Measurements from ENCODE around the gene POLR2J3. TPM values are rescaled to one million over a fixed set of nuclear protein-coding genes. Genes with fewer than 3 reads are reported as not detected.
"Not testable (repeated sequence)": the region's sequence is repeated elsewhere in the genome, so short reads cannot be mapped to it uniquely, and the experiment has no call there.

POLR2J3 gene
- total RNA-seq (2014; rRNA removed; shearing (Covaris generic); ENCODE audit: low replicate concordance): 4.3 and 16.9 TPM in 2 replicates

DNA sequence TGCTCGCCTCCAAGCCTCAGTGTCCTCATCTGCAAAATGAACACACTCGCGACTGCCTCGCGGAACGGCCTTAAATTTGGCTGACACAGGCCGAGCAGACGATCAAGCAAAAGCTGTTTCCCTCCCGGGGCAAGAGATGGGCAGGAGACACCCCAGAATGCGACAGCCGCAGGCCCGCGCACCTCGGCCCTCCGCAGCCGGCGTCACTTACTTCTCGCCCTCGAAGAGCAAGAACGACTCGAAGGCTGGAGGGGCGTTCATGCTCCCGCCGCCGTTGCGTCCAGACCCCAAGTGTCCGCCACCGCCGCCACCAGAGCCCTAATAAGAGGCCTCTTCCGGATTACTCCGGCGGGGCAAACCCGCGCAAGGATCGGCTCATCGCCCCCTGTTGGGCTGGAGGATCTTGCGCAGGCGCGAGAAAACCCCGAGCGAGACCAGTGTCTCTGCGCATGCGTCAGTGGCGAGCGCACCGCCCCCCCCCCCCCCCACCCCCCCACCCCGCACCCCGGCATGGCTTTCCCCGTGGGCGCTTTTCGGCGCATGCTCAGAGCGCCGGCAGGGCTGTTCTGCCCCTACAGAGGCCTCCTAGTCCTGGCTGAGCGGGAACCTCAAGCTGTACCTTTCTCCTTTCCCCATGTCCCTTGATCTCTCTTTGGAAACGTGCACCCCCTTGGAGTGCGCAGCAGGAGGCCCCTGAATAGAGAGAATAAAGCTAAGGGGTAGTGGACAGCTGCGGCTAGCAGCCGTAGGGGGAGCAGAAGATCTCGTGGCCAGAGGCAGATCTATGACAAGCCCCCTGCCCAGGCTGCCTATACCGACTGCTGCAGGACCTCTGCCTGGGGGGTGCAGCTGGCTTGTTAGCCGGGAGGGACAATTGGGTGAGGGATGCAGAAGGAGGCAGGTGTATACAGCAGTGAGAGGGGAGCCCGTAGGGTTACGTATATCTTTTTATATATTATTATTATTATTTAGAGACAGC is at the start of gene POLR2J3:
Gene POLR2J3, minus strand, starts transcription at position 323 of the 979 bp plus-strand sequence. Its CDS starts 62 bp downstream, at position 261.
- in situ Hi-C loops (cut with HindIII; ENCODE audit: low pct_unique_long_range_greater_than_20kb, low sequenced_read_pairs): not testable (repeated sequence)
- peak; percentile 79 for DNase-seq (ENCODE audit: low read depth)

DNA sequence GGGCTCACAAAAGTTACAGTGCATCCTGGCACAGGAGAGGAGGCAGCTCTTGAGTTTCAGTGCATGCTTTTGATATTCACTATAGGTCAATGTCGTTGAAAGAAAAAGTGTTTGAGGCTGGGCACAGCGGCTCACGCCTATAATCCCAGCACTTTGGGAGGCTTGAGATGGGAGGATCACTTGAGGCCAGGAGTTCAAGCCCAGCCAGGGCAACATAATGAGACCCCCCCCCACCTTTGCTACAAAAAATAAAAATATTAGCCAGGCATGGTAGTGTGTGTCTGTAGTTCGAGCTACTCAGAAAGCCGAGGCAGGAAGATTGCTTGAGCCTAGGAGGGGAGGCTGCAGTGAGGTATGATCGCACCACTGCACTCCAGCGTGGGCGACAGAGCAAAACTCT is 45.7 kb upstream of the POLR2J3 start:
- DNase-seq (ENCODE audit: low read depth); in situ Hi-C loops (cut with HindIII; ENCODE audit: low pct_unique_long_range_greater_than_20kb, low sequenced_read_pairs): not testable (repeated sequence)

DNA sequence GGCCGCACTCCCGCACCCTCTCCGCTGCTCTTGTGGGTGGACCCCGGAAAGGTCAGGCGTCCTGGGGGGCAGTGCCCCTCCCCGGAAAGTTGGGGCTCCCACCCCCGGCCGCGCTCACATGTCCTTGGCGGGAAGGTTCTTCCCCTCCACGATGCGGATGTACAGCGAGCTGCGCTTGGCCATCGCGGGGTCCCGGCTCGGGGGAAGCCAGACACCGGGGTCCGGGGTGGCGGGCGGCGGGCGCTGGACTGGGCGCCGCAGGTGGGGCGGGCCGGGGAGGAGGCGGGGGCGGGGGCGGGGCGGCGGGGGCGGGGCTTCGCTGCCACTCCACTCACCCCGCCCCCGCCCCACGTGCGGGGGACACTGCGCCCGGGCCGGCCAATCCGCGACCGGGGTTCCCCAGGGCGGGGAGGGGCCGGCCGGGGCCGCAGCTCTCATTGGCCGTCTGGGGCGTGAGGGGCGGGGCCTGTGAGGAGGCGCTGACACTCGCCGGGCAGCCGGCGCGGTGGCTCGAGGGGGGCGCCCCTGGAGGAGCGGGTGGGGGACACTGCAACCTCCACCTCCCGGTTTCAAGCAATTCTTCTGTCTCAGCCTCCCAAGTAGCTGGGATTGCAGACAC is 44.2 kb upstream of the POLR2J3 start, which contains the start of gene RASA4:
Gene RASA4, minus strand, starts transcription at position 250 of the 619 bp plus-strand sequence. Its CDS starts 67 bp downstream, at position 183.
- in situ Hi-C loops (cut with HindIII; ENCODE audit: low pct_unique_long_range_greater_than_20kb, low sequenced_read_pairs); DNase-seq (ENCODE audit: low read depth): not testable (repeated sequence)

DNA sequence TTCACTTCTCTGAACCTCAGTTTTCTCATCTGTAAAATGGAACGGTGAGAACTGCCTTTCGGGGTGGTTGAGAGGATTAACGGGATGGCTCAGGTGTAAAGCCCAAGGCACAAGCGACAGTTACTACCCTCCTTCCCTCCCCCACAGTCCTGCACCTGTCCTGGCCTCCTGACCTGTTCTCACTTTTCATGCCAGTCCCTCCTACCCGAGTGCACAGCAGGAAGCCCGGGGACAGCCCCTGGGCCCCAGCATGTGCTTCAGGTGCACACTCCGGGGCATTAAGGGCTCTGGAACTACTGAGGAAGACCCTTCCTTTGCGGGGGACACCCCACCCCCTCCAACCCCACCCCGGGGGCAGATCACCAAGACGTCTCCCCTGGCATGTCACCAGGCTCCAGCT is 43.5 kb upstream of the POLR2J3 start:
- in situ Hi-C loops (cut with HindIII; ENCODE audit: low pct_unique_long_range_greater_than_20kb, low sequenced_read_pairs); DNase-seq (ENCODE audit: low read depth): not testable (repeated sequence)

DNA sequence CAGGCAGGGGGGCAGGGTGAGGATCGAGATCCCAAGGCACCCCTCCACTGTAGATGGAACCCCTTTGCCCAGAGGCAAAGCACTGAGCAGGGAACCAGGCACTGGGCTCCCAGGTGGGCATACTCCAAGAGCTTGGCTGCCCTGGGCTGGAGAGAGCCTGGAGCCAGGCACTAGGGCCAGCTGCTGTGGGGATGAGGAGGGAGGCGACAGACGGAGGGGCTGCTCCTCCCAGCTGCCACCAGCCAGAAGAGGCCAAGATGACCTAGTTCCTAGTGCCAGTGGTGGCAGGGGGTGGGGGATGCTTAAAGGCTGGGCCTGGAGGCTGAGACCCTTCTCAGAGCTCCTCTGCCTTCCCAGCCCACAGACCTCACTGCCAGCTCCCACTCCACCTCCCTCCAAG is 42.5 kb upstream of the POLR2J3 start:
- in situ Hi-C loops (cut with HindIII; ENCODE audit: low pct_unique_long_range_greater_than_20kb, low sequenced_read_pairs); DNase-seq (ENCODE audit: low read depth): not testable (repeated sequence)

DNA sequence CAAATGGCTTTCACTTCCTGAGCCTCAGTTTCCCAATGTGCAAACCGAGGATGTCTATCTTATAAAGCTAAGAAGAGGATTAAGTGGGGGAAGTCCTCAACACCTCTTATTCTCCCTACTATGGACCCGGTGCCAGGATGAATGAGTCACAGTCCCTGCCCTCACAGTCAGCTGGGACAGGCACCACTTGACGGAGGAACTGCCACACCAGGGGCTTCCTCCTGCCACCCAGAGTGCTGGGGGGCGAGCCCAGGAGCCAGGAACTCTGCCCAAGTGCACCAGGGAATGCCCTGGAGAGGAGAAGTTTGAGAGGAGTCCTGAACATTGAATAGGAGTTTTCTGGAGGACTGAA is 41.9 kb upstream of the POLR2J3 start:
- in situ Hi-C loops (cut with HindIII; ENCODE audit: low pct_unique_long_range_greater_than_20kb, low sequenced_read_pairs); DNase-seq (ENCODE audit: low read depth): not testable (repeated sequence)

DNA sequence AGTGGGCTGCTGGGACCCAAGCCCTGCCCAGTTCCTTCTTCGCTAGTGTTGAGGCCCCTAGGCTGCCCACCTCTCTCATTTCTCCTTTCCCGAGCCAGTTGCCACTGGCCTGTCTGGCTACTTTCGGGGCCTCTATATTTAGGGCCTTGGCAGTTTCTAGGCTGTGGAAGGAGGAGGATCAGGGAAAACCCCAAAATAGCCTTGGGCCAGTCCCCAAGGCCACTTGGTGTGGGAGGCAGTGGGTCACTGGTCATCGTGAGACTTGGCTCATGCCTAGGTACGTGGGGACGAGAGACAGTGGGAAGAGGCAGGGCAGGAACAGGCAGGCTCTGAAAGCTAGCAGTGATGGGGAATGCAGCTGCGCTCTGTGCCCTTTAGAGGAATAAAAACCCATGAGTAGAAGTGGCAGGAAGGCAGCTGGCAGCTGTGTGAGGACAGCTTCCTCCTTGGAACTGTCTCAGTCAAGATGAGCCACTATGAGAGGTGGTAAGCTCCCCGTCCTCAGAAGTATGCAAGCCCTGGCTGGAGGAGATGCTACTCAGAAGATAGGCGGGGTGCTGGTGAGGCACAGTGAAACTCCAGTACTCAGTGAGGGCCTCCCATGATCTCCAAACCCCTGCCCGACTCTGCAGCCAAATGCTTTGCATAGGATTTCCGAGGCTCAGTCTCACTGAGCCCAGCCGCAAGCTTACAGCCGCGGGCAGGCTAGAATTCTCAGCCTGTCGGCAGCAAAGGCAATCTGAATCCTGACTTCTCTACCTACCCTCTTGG is 41.4 kb upstream of the POLR2J3 start:
- DNase-seq (ENCODE audit: low read depth); in situ Hi-C loops (cut with HindIII; ENCODE audit: low pct_unique_long_range_greater_than_20kb, low sequenced_read_pairs): not testable (repeated sequence)

DNA sequence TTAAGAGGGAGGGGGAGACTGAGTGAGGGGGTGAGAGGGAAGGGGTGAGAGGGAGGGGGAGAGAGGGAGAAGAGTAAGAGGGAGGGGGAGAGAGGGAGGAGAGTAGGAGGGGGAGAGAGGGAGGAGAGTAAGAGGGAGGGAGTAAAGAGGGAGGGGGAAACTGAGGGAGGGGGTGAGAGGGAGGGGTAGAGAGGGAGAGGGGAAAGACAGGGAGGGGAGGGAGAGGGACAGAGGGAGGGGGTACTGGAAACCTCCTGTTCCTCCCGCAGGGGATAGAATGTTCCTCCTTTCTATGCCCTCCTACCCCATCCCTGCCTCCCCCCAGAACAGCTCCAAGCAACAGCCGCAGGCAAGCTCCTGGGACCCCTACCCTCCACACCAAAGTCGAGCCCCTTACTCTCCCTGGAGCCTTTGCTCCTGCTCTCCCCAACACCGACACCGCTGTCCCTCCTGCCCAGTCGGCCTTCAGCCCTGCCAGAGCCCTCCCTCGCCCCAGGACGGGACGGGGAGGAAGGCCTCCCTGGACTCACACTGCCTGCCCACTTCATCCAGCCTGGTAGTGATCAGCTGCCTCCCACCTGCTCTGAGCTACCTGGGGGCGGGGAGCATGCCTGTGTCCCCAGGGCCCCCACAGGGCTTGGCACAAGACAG is 39.4 kb upstream of the POLR2J3 start:
- in situ Hi-C loops (cut with HindIII; ENCODE audit: low pct_unique_long_range_greater_than_20kb, low sequenced_read_pairs): not testable (repeated sequence)
- DNase-seq (ENCODE audit: low read depth): peak; percentile 10

DNA sequence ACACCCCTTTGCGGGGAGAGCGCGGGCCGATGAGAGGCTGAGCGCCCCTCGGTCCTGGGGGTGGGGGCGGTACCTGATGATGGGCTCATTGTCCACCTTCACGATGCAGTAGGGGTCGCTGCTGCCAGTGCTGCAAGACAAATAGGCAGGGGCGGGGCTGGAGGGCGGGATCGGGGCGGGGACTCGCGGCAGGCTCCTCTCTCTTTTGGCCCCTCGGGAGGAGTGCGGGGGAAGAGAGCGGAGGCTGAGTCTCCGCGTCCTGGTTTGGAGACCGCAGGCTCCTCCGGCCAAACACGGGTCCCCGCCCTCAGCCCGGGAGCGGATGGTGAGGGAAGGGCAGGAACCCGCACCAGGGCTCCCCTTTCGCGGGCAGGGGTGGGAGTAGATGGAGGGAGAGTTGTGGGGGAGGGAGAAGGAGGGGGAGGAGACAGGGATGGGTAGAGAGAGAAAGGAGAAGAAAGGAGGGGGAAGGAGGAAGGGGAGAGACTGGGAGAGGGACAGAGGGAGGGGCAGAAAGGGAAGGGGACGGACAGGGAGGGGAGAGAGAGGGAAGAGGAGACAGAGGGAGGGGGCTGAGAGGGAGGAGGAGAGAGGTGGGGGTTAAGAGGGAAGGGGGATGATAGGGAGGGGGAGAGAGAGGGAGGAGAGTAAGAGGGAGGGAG is 38.8 kb upstream of the POLR2J3 start:
- DNase-seq (ENCODE audit: low read depth); in situ Hi-C loops (cut with HindIII; ENCODE audit: low pct_unique_long_range_greater_than_20kb, low sequenced_read_pairs): not testable (repeated sequence)

DNA sequence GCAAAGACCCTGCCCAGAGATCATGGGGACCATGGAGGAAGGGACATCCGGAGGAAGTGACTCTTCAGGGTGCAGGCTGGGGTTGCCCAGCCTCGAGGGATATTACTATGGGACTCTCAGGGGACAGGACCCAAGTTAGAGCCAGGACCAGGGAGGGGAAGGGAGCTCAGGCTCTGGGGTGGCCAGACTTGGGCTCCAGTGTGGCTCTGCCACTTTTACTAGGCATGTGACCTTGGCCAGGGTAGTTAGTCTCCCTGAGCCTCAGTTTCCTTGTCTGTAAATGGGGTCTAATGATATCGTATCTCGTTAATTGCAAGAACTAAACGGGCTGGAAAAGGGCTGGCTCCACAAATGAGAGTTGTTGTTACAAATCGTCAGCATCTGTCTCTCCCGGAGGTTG is 38.1 kb upstream of the POLR2J3 start:
- DNase-seq (ENCODE audit: low read depth); in situ Hi-C loops (cut with HindIII; ENCODE audit: low pct_unique_long_range_greater_than_20kb, low sequenced_read_pairs): not testable (repeated sequence)

DNA sequence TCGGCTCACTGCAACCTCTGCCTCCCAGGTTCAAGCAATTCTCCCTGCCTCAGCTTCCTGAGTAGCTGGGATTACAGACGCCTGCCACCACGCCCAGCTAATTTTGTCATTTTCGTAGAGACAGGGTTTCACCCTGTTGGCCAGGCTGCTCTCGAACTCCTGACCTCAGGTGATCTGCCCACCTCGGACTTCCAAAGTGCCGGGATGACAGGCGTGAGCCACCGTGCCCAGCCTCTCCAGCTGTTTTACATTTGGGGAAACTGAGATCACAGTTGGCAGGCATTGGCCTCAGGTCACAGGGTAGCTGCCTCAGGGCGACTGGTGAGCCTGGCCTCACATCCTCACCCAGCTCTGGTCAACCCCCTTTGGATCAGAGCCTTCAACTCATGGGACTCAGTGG is 37.4 kb upstream of the POLR2J3 start:
- DNase-seq (ENCODE audit: low read depth); in situ Hi-C loops (cut with HindIII; ENCODE audit: low pct_unique_long_range_greater_than_20kb, low sequenced_read_pairs): not testable (repeated sequence)

DNA sequence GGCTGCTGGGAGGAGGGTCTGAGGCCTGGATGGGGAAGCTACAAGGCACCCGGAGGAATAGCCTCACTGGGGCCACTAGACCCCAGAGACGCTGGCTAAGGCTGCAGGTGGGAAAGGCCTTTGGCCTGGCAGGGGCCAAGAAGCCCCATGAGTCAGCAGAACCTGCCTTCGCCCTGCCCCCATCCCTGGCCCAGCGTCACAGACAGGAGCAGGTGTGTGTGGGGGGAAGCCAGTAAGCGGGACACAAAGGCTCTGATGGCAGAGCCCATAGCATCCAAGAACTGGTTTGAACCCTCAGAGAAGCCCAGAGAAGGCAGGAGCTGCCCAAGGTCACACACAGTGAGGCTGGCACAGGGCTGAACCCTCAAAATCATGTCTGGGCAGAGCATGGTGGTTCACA is 34.5 kb upstream of the POLR2J3 start:
- DNase-seq (ENCODE audit: low read depth); in situ Hi-C loops (cut with HindIII; ENCODE audit: low pct_unique_long_range_greater_than_20kb, low sequenced_read_pairs): not testable (repeated sequence)

DNA sequence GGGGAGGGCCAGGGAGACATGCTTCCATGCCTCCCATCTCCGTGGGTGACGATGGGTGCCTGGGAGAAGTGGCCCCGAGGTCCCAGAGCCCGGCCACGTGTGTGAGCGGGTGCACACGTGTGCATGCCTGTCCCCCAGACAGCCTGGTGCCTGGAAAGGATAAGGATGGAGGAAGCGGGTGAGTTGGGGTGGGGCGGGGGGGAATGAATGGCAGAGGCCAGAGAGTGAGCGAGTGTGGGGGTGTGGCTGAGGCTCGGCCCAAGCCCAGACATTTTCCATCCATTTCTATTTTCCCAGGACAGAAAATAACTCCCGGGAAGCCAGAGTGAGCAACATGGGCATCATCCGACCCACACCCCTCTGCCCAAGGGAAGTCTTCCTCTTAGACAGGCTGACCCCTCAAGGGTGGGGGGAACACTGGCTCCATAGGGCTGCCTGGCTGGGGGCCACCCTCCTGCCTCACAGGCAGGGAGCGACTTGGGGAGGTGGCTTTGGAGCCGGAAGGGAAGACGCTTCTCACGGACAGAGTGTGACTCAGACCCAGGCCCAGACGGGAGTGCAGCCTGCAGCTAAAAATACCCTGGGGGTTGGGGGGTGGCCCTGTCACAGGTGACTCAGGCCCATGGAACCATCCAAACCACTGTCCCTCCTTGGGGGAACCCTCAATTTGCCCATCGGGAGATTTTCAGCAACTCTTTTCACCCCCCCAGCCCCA is 32.2 kb upstream of the POLR2J3 start:
- in situ Hi-C loops (cut with HindIII; ENCODE audit: low pct_unique_long_range_greater_than_20kb, low sequenced_read_pairs); DNase-seq (ENCODE audit: low read depth): not testable (repeated sequence)

DNA sequence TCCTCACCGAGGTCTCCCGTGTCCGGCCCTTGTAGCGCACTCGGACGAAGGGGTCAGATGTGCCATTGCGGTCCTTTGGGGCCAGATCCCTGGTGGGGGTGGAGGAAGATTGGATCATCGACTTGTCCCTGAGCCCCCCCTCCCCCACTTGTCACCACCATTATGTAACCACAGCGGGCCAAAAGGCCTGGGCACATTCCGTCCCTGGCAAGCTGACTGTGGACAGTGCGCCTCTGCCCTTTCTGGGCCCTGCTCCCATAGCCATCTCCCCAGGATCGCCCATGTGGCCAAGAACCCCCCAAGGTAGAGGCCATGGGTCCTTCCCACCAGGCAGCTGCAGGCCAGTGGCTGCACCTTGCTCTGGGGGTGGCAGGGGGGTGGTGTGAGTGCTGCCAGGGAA is 29.9 kb upstream of the POLR2J3 start:
- in situ Hi-C loops (cut with HindIII; ENCODE audit: low pct_unique_long_range_greater_than_20kb, low sequenced_read_pairs); DNase-seq (ENCODE audit: low read depth): not testable (repeated sequence)

DNA sequence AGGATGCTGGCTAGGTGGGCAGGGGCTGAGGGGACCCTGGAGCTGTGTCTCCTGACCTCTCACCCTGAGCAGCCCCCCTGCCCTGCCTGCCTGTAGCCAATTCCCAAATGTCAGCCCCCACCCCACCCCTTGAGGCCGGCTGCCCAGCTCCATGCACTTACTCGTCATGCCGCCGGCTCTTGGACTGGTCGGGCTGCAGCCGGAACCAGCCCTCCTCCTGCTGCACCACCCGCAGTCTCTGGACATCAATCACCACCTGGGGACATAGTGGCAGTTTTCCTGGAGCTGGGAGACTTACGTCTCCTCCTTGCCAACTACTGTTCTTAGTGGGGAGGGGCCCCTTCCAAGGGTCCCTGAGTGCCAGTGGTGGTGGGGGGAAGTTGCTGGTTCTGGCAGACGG is 27.3 kb upstream of the POLR2J3 start:
- in situ Hi-C loops (cut with HindIII; ENCODE audit: low pct_unique_long_range_greater_than_20kb, low sequenced_read_pairs); DNase-seq (ENCODE audit: low read depth): not testable (repeated sequence)

DNA sequence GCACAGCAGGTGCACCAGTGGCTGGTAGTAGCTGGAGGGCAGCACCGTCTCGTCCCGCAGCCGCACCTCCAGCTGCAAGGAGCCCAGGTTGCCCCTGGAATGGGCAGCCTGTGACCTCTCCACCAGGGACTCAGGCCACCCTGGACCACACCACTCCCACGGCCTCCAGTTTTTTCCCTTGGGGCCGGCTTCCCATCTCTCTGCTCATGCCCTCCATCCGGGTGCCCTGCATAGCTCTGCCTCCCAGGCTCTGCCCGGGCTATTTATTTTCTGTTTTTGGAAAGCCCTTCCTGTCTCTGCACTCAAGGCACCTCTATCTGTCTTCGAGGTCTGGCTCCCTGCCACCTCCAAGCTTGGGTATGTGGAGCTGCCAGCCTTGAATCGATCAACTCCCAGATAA is 23.7 kb upstream of the POLR2J3 start:
- in situ Hi-C loops (cut with HindIII; ENCODE audit: low pct_unique_long_range_greater_than_20kb, low sequenced_read_pairs); DNase-seq (ENCODE audit: low read depth): not testable (repeated sequence)
